Glutamatergic neuron (in vitro differentiated cells): ENCODE results near the gene NPHP4. TPM values are rescaled to one million over a fixed set of nuclear protein-coding genes. Genes with fewer than 3 reads are reported as not detected.

Experiments
- DNase-seq: peaks from one replicate; pipeline ENCODE4 v3.0.0; 2022
- H3K27ac Mint-ChIP-seq: one replicate; pipeline ENCODE4 v1.8.0; 2020; ENCODE audit warnings: mild to moderate bottlenecking, mixed read lengths, inconsistent platforms; ENCODE audit not compliant: unreplicated experiment
- H3K27me3 Mint-ChIP-seq: one replicate; pipeline ENCODE4 v1.8.0; 2020; ENCODE audit warnings: mild to moderate bottlenecking, moderate library complexity, mixed read lengths, inconsistent platforms; ENCODE audit not compliant: unreplicated experiment
- H3K36me3 Mint-ChIP-seq: one replicate; pipeline ENCODE4 v1.8.0; 2020; ENCODE audit warnings: mild to moderate bottlenecking, mixed read lengths, inconsistent platforms; ENCODE audit not compliant: unreplicated experiment
- H3K4me1 Mint-ChIP-seq: one replicate; pipeline ENCODE4 v1.8.0; 2020; ENCODE audit warnings: mild to moderate bottlenecking, low read depth, mixed read lengths, inconsistent platforms; ENCODE audit not compliant: unreplicated experiment
- H3K4me3 Mint-ChIP-seq: one replicate; pipeline ENCODE4 v1.8.0; 2020; ENCODE audit warnings: mild to moderate bottlenecking, mixed read lengths, inconsistent platforms; ENCODE audit not compliant: unreplicated experiment
- H3K9me3 Mint-ChIP-seq: one replicate; pipeline ENCODE4 v1.8.0; 2020; ENCODE audit warnings: mild to moderate bottlenecking, moderate library complexity, mixed read lengths, inconsistent platforms; ENCODE audit not compliant: unreplicated experiment
- CTCF ChIP-seq: fragments of 200-600 bp; sonication (generic); IDR thresholded peaks from one replicate; pipeline ENCODE4 v1.5.0; 2021; ENCODE audit not compliant: partially characterized antibody, unreplicated experiment
- total RNA-seq: library from RNA; stranded (reverse); fragmentation: NEBNext Ultra II Directional; extraction: Animal tissue kit (Norgen Biotek cat#: 25700); gene quantifications from one replicate; pipeline ENCODE4 v1.2.1, GENCODE V29; 2021; ENCODE audit not compliant: unreplicated experiment

The NPHP4 gene
- total RNA-seq, 1 donor from 2014 or later, result 28.4 TPM

- Mint-ChIP-seq H3K4me3 (no peak overlapping the region), H3K4me1 (peaks cover 6% of the 10 kb centered on the region), H3K9me3 (peaks cover 2% of the 10 kb centered on the region)
Measured at GRCh38 chr1:5908461-5909375, 83.5 kb downstream of the NPHP4 start.

GRCh38 chr1:5907966-5908365 is 84.3 kb downstream of the NPHP4 start:
- peaks cover 5% of the 10 kb centered on the region for H3K27me3 Mint-ChIP-seq

More at GRCh38 chr1:5908461-5909375, 83.5 kb downstream of the NPHP4 start:
- no peak for DNase-seq
- no peak overlapping the region for H3K27ac Mint-ChIP-seq
- TF ChIP-seq CTCF, result no peak
- peaks cover 5% of the 10 kb centered on the region for H3K27me3 Mint-ChIP-seq
- no peaks in the 10 kb centered on the region for H3K36me3 Mint-ChIP-seq

GRCh38 chr1:5907386-5907785 is 84.8 kb downstream of the NPHP4 start:
- H3K4me3 Mint-ChIP-seq, result no peak overlapping the region
- H3K27me3 Mint-ChIP-seq, result peaks cover 5% of the 10 kb centered on the region
- H3K9me3 Mint-ChIP-seq, result peaks cover 2% of the 10 kb centered on the region
- H3K27ac Mint-ChIP-seq, result no peak overlapping the region
- TF ChIP-seq CTCF, result no peak
- DNase-seq, result no peak
- H3K4me1 Mint-ChIP-seq, result no peaks in the 10 kb centered on the region
- H3K36me3 Mint-ChIP-seq, result no peaks in the 10 kb centered on the region

More at GRCh38 chr1:5907966-5908365, 84.3 kb downstream of the NPHP4 start:
- Mint-ChIP-seq H3K4me1 (no peaks in the 10 kb centered on the region), H3K36me3 (no peaks in the 10 kb centered on the region), H3K9me3 (peaks cover 2% of the 10 kb centered on the region), H3K27ac (no peak overlapping the region), H3K4me3 (no peak overlapping the region)
- TF ChIP-seq CTCF, result no peak
- DNase-seq, result no peak

- H3K27me3 Mint-ChIP-seq, result peaks cover 5% of the 10 kb centered on the region
- no peak overlapping the region for H3K27ac Mint-ChIP-seq
- no peaks in the 10 kb centered on the region for H3K36me3 Mint-ChIP-seq
- no peak overlapping the region for H3K4me3 Mint-ChIP-seq
- peaks cover 2% of the 10 kb centered on the region for H3K9me3 Mint-ChIP-seq
- TF ChIP-seq CTCF, result no peak
- DNase-seq, result no peak
- H3K4me1 Mint-ChIP-seq, result no peaks in the 10 kb centered on the region
Measured at GRCh38 chr1:5906966-5907365, 85.3 kb downstream of the NPHP4 start.

GRCh38 chr1:5906116-5906515 is 86.1 kb downstream of the NPHP4 start:
- no peaks in the 10 kb centered on the region for H3K4me1 Mint-ChIP-seq
- H3K9me3 Mint-ChIP-seq, result no peaks in the 10 kb centered on the region
- peaks cover 5% of the 10 kb centered on the region for H3K27me3 Mint-ChIP-seq
- no peak overlapping the region for H3K27ac Mint-ChIP-seq
- H3K4me3 Mint-ChIP-seq, result no peak overlapping the region
- DNase-seq, result no peak
- TF ChIP-seq CTCF, result no peak
- H3K36me3 Mint-ChIP-seq, result no peaks in the 10 kb centered on the region
